NT2/D1 (cell line): Measurements from ENCODE around the gene NAV2.

Experiments used
- DNase-seq: peaks from one replicate; pipeline ENCODE4 v3.0.0-alpha.2; 2011; ENCODE audit warnings: low read depth, low spot score
- H3K27me3 ChIP-seq: 2 replicates; pipeline ENCODE4 v1.6.0; 2011; ENCODE audit warnings: mild to moderate bottlenecking; ENCODE audit not compliant: insufficient read length, insufficient read depth
- H3K36me3 ChIP-seq: 2 replicates; pipeline ENCODE4 v1.6.1; 2011; ENCODE audit warnings: mild to moderate bottlenecking, low read length, mixed read lengths; ENCODE audit not compliant: insufficient read depth, insufficient read length
- H3K4me1 ChIP-seq: 2 replicates; pipeline ENCODE4 v1.5.1; 2011; ENCODE audit not compliant: insufficient read depth, insufficient read length
- H3K4me3 ChIP-seq: 2 replicates; pipeline ENCODE4 v1.5.1; 2011; ENCODE audit warnings: low read depth; ENCODE audit not compliant: insufficient read length
- H3K9ac ChIP-seq: 2 replicates; pipeline ENCODE4 v1.6.0; 2011; ENCODE audit warnings: low read depth; ENCODE audit not compliant: insufficient read length
- H3K9me3 ChIP-seq: 2 replicates; pipeline ENCODE4 v1.5.1; 2011; ENCODE audit warnings: mild to moderate bottlenecking, low read length; ENCODE audit not compliant: insufficient read depth
- SUZ12 ChIP-seq: IDR thresholded peaks from 2 replicates; pipeline ENCODE4 v1.6.1; 2011; ENCODE audit not compliant: insufficient read length, insufficient read depth; ENCODE audit errors: extremely low read depth
- YY1 ChIP-seq: IDR thresholded peaks from 2 replicates; pipeline ENCODE4 v1.6.1; 2011; ENCODE audit not compliant: insufficient read length, insufficient read depth
- ZNF274 ChIP-seq: IDR thresholded peaks from 2 replicates; pipeline ENCODE4 v1.6.1; 2011; ENCODE audit warnings: mild to moderate bottlenecking, low read depth, low read length

Gene NAV2

GRCh38 chr11:19906126-19906525 is 193.5 kb downstream of the NAV2 start:
- Histone ChIP-seq H3K36me3 (peaks cover 6% of the 10 kb centered on the region), H3K9ac (no peak overlapping the region), H3K4me1 (no peaks in the 10 kb centered on the region), H3K27me3 (no peaks in the 10 kb centered on the region), H3K4me3 (no peak overlapping the region), H3K9me3 (no peaks in the 10 kb centered on the region)
- no peak for DNase-seq
- TF ChIP-seq YY1 (no peak), ZNF274 (no peak), SUZ12 (no peak)

- H3K36me3 ChIP-seq = peaks cover 6% of the 10 kb centered on the region
- no peak overlapping the region for H3K4me3 ChIP-seq
- H3K4me1 ChIP-seq = no peaks in the 10 kb centered on the region
- no peaks in the 10 kb centered on the region for H3K9me3 ChIP-seq
- H3K27me3 ChIP-seq = no peaks in the 10 kb centered on the region
- H3K9ac ChIP-seq = no peak overlapping the region
- no peak for DNase-seq
- TF ChIP-seq SUZ12 (no peak), YY1 (no peak), ZNF274 (no peak)
Observed at GRCh38 chr11:19907008-19907579, 194.5 kb downstream of the NAV2 start.

GRCh38 chr11:19907839-19908238 is 195.2 kb downstream of the NAV2 start:
- Histone ChIP-seq H3K9ac (no peak overlapping the region), H3K9me3 (no peaks in the 10 kb centered on the region), H3K4me3 (no peak overlapping the region), H3K36me3 (peaks cover 6% of the 10 kb centered on the region), H3K27me3 (no peaks in the 10 kb centered on the region), H3K4me1 (no peaks in the 10 kb centered on the region)
- no peak for TF ChIP-seq ZNF274
- TF ChIP-seq SUZ12 = no peak
- no peak for TF ChIP-seq YY1
- DNase-seq = no peak

GRCh38 chr11:19910931-19911330 is 198.3 kb downstream of the NAV2 start:
- Histone ChIP-seq H3K9ac (no peak overlapping the region), H3K27me3 (no peaks in the 10 kb centered on the region), H3K36me3 (peaks cover 5% of the 10 kb centered on the region), H3K4me1 (no peaks in the 10 kb centered on the region), H3K4me3 (no peak overlapping the region), H3K9me3 (no peaks in the 10 kb centered on the region)
- TF ChIP-seq SUZ12 (no peak), ZNF274 (no peak), YY1 (no peak)
- DNase-seq = no peak

- Histone ChIP-seq H3K9me3 (no peaks in the 10 kb centered on the region), H3K9ac (no peak overlapping the region), H3K4me3 (no peak overlapping the region), H3K4me1 (no peaks in the 10 kb centered on the region), H3K36me3 (no peaks in the 10 kb centered on the region), H3K27me3 (no peaks in the 10 kb centered on the region)
- DNase-seq = no peak
- TF ChIP-seq YY1 (no peak), SUZ12 (no peak), ZNF274 (no peak)
Observed at GRCh38 chr11:19912115-19912957, 199.7 kb downstream of the NAV2 start.

GRCh38 chr11:19912958-19913892 is 200.6 kb downstream of the NAV2 start:
- no peak for TF ChIP-seq ZNF274
- no peak for TF ChIP-seq YY1
- TF ChIP-seq SUZ12 = no peak
- H3K9me3 ChIP-seq = no peaks in the 10 kb centered on the region
- no peaks in the 10 kb centered on the region for H3K27me3 ChIP-seq
- no peak overlapping the region for H3K9ac ChIP-seq
- H3K4me1 ChIP-seq = no peaks in the 10 kb centered on the region
- no peak overlapping the region for H3K4me3 ChIP-seq
- DNase-seq = no peak
- peaks cover 3% of the 10 kb centered on the region for H3K36me3 ChIP-seq

GRCh38 chr11:19913893-19914249 is 201.2 kb downstream of the NAV2 start:
- Histone ChIP-seq H3K27me3 (no peaks in the 10 kb centered on the region), H3K4me3 (no peak overlapping the region), H3K9me3 (no peaks in the 10 kb centered on the region), H3K4me1 (no peaks in the 10 kb centered on the region), H3K9ac (no peak overlapping the region), H3K36me3 (peaks cover 3% of the 10 kb centered on the region)
- no peak for DNase-seq
- TF ChIP-seq ZNF274 = no peak
- no peak for TF ChIP-seq SUZ12
- no peak for TF ChIP-seq YY1
